GM10248 (cell line): Measurements from ENCODE around the gene NPHP3.
A peak's percentile ranks its signal among the peaks of the same experiment; 100 is the strongest.

ENCODE experiments used
- CTCF ChIA-PET: fragments of 300-600 bp; sonication (Branson Sonifier 250); formaldehyde crosslinking; extraction: SDS; loops from one replicate; lab custom pipeline; 2021; ENCODE audit warnings: antibody characterized with exemption; lab: Yijun Ruan, JAX
- POLR2A ChIA-PET: fragments of 350-650 bp; sonication (Branson Sonifier 250); formaldehyde crosslinking; extraction: SDS; loops from one replicate; lab custom pipeline; 2020; ENCODE audit warnings: antibody characterized with exemption; lab: Yijun Ruan, JAX
- DNase-seq: peaks from one replicate; pipeline ENCODE4 v3.0.0; 2012; ENCODE audit errors: extremely low spot score
- CTCF ChIP-seq: IDR thresholded peaks from 2 replicates; pipeline ENCODE4 v1.5.1; 2012; ENCODE audit warnings: mild to moderate bottlenecking, low read depth; ENCODE audit errors: extremely low read depth, missing control alignments, control extremely low read depth

NPHP3 gene

DNA sequence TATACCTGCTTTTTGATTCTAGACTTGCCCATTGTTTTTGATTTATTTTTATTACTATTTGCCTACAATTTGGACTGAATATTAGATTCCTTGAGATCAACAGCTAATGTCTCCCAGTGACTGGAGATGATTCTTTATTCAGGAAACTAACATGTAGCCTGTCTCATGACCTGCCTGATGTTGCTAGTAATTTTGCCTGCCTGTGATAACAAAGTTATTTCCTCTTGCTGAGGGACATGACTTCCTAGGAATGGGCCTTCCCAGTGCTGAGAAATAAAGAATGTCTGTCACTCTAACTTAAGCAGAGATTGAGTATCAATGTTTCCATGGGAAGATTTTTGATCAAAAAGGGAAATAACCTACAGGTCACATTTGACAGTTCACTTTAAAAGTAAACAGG is 13.4 kb upstream of the NPHP3 start:
- no peak for TF ChIP-seq CTCF
- ChIA-PET CTCF (no interaction called here), POLR2A (no interaction called here)
- DNase-seq, result no peak

- ChIA-PET POLR2A (no interaction called here), CTCF (interaction anchor here (0.7 to 2.6 kb wide), 19 partner anchors 9 to 1481 kb away, joined by 3 to 9 read pairs (median 4); no protein-coding TSS in a partner anchor)
- peak; percentile 32 for TF ChIP-seq CTCF
- DNase-seq, result no peak
Measured at GRCh38 chr3:132730891-132731580, 8.8 kb upstream of the NPHP3 start.

GRCh38 chr3:132726341-132726823 is 4.2 kb upstream of the NPHP3 start:
- peak; percentile 64 for TF ChIP-seq CTCF
- POLR2A ChIA-PET, result no interaction called here
- CTCF ChIA-PET, result interaction anchor here (0.8 to 2.5 kb wide), 32 partner anchors 10 to 1761 kb away, joined by 3 to 21 read pairs (median 4); partner anchors contain the start of genes ACAD11, CDV3 and UBA5
- DNase-seq, result peak; percentile 24

DNA sequence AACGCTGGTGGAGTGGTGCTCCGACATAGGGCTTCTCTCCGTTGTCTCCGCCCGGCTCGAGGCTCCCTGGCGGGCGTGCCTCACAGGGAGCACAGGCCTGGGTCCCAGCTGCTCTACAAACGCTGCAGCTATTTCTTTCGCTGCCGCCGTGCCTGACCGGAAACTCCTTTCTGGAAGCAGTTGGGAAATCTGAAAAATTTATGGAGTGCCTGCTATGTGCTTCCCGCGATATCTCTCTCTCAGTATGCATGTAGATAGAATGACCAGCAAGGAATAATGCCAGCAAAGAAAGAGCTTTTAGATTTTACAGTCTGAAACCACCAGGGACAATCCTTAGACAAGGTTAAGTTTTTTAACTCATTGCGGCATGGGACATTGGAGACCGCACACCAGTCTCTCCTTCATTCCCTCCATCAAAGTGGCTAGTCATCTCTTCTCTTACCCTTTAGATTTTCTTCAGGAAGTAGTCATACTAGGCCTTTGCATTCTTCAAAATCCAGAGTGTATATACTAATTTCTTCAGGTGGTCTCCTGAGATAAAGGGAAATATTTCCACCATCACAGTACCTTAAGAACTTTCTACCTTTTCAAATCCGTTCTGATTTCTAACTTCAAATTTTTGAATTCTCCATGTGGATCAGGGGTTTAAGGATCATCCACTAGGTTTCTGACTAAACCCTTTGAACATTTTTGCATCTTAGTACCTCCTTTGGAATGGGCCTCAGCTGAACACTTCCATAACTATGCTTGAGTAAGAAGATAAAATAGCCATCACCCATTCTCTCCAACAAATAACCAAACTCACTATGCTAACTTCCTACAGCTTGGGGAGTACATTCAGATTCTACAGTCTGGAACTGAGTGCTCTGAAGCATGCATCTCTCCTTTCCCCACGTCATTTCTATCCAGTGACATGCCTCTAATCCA is 1.1 kb upstream of the NPHP3 start:
- DNase-seq, result peak; percentile 13
- TF ChIP-seq CTCF, result no peak
- POLR2A ChIA-PET, result no interaction called here
- CTCF ChIA-PET, result no interaction called here

- ChIA-PET POLR2A (interaction anchor here (0.7 kb wide), 1 partner anchor 677 kb away, joined by 3 read pairs; no protein-coding TSS in a partner anchor), CTCF (interaction anchor here (1.0 kb wide), 1 partner anchor 9 kb away, joined by 3 read pairs; no protein-coding TSS in a partner anchor)
- DNase-seq, result no peak
- TF ChIP-seq CTCF, result no peak
Measured at GRCh38 chr3:132721479-132722164, 587 bp downstream of the NPHP3 start.

- no peak for TF ChIP-seq CTCF
- ChIA-PET POLR2A (no interaction called here), CTCF (no interaction called here)
- DNase-seq, result no peak
Measured at GRCh38 chr3:132720228-132720627, 2.0 kb downstream of the NPHP3 start.
